GM12878 (cell line): Measurements from ENCODE around the gene PAX5. TPM values are rescaled to one million over a fixed set of nuclear protein-coding genes. Genes with fewer than 3 reads are reported as not detected.

Source experiments
- ATAC-seq: fragments of 200-7000 bp; cut with Tn5 transposase; 3 replicates; pipeline ENCODE4 v1.9.1; 2020; ENCODE audit warnings: mild to moderate bottlenecking, moderate library complexity
- BruUV-seq: library from RNA; stranded (reverse); fragments of 400-500 nt; replicated peaks from 2 replicates; lab custom pipeline; 2021; lab: Mats Ljungman, UMichigan
- CTCF ChIA-PET: fragments of 300-600 bp; sonication (Branson Sonifier 250); formaldehyde crosslinking; extraction: SDS; loops from one replicate; lab custom pipeline; 2021; ENCODE audit warnings: inconsistent platforms; lab: Yijun Ruan, JAX
- POLR2A ChIA-PET: fragments of 350-600 bp; formaldehyde crosslinking; extraction: SDS; loops from one replicate; lab custom pipeline; 2021; ENCODE audit warnings: inconsistent platforms; lab: Charles Lee
- RAD21 ChIA-PET: fragments of 300-600 bp; sonication (Branson Sonifier 250); formaldehyde crosslinking; loops from one replicate; lab custom pipeline; 2023; ENCODE audit warnings: antibody characterized with exemption; ENCODE audit not compliant: unreplicated experiment; lab: Charles Lee
- SMC1A ChIA-PET: fragments of 300-600 bp; sonication (Branson Sonifier 250); formaldehyde crosslinking; loops from one replicate; lab custom pipeline; 2023; ENCODE audit not compliant: unreplicated experiment, uncharacterized antibody; lab: Charles Lee
- DNase-seq: peaks from one replicate; pipeline ENCODE4 v3.0.0-alpha.2; 2011; ENCODE audit warnings: low read depth, low spot score
- FAIRE-seq: peaks from 3 replicates; lab custom pipeline; 2011; peaks lifted over from hg19 to GRCh38; lab: Jason Lieb, UNC
- H2AFZ ChIP-seq: 2 replicates; pipeline ENCODE4 v1.6.0; 2011; ENCODE audit warnings: low read depth, low read length, control low read depth; ENCODE audit not compliant: control insufficient read depth
- H3K27ac ChIP-seq: 2 replicates; pipeline ENCODE4 v1.5.1; 2011; ENCODE audit warnings: control low read depth; ENCODE audit not compliant: control insufficient read depth, insufficient read depth
- H3K27me3 ChIP-seq, 2 experiments: replicated peaks in 1 of 2; 2 replicates each; pipeline versions ENCODE4 v1.6.0 to v1.6.1; 2011; ENCODE audit warnings: low read length in 1 of 2; ENCODE audit not compliant: control insufficient read depth in 2 of 2, insufficient read depth in 2 of 2
- H3K36me3 ChIP-seq, 2 experiments: 2 replicates each; pipeline ENCODE4 v1.5.1; 2011; ENCODE audit warnings: low read length in 1 of 2; ENCODE audit not compliant: control insufficient read depth in 2 of 2, insufficient read depth in 2 of 2
- H3K4me1 ChIP-seq: 2 replicates; pipeline ENCODE4 v1.6.1; 2011; ENCODE audit warnings: mild to moderate bottlenecking, low read length, moderate library complexity, mixed read lengths; ENCODE audit not compliant: control insufficient read depth, insufficient read depth
- H3K4me2 ChIP-seq: 2 replicates; pipeline ENCODE4 v1.6.0; 2011; ENCODE audit warnings: control low read depth; ENCODE audit not compliant: control insufficient read depth, insufficient read depth
- H3K4me3 ChIP-seq: fragments of 200-600 bp; sonication (generic); 2 replicates; pipeline ENCODE4 v1.5.1; 2016
- H3K79me2 ChIP-seq: 2 replicates; pipeline ENCODE4 v1.6.0; 2011; ENCODE audit warnings: low read length; ENCODE audit not compliant: control insufficient read depth, insufficient read depth
- H3K9ac ChIP-seq: 2 replicates; pipeline ENCODE4 v1.8.0; 2011; ENCODE audit warnings: low read length, control low read depth, mixed read lengths; ENCODE audit not compliant: control insufficient read depth, insufficient read depth
- H3K9me3 ChIP-seq: replicated peaks from 3 replicates; pipeline ENCODE4 v1.5.1; 2011; ENCODE audit warnings: mild to moderate bottlenecking, low read length; ENCODE audit not compliant: control insufficient read depth, insufficient read depth
- H4K20me1 ChIP-seq: 2 replicates; pipeline ENCODE4 v1.6.0; 2011; ENCODE audit not compliant: control insufficient read depth, insufficient read depth
- BRCA1 ChIP-seq: IDR thresholded peaks from 2 replicates; pipeline ENCODE4 v1.6.1; 2011; ENCODE audit warnings: low read depth, low read length, improper control_type of control experiment
- E2F4 ChIP-seq: IDR thresholded peaks from 2 replicates; pipeline ENCODE4 v1.6.1; 2012; ENCODE audit warnings: low read depth, low read length, improper control_type of control experiment
- EGR1 ChIP-seq, 2 experiments: IDR thresholded peaks; 1 replicate in 1 of 2; 2 replicates in 1 of 2; pipeline ENCODE4 v1.6.1; 2011 to 2012; ENCODE audit warnings: low read depth in 2 of 2, low read length in 2 of 2, borderline replicate concordance in 1 of 2, mild to moderate bottlenecking in 1 of 2, moderate library complexity in 1 of 2
- GABPA ChIP-seq: IDR thresholded peaks from 2 replicates; pipeline ENCODE4 v1.6.1; 2014; ENCODE audit warnings: antibody characterized with exemption, low read depth, mild to moderate bottlenecking, inconsistent platforms
- IRF3 ChIP-seq: fragments of 450-650 bp; IDR thresholded peaks from 2 replicates; pipeline ENCODE4 v1.6.1; 2014; ENCODE audit warnings: mild to moderate bottlenecking
- IRF4 ChIP-seq: IDR thresholded peaks from 2 replicates; pipeline ENCODE4 v1.6.1; 2011; ENCODE audit warnings: low read depth, low read length
- JUNB ChIP-seq: IDR thresholded peaks from 2 replicates; pipeline ENCODE4 v1.6.1; 2016; ENCODE audit warnings: antibody characterized with exemption, mild to moderate bottlenecking
- KDM1A ChIP-seq: fragments of 200-600 bp; sonication (generic); IDR thresholded peaks from 2 replicates; pipeline ENCODE4 v1.6.1; 2016; ENCODE audit warnings: borderline replicate concordance
- NBN ChIP-seq: fragments of 450-650 bp; IDR thresholded peaks from 2 replicates; pipeline ENCODE4 v1.6.1; 2016
- POLR2A ChIP-seq: IDR thresholded peaks from 2 replicates; pipeline ENCODE4 v1.6.1; 2011; ENCODE audit warnings: low read depth, mild to moderate bottlenecking, low read length
- POLR2AphosphoS5 ChIP-seq: IDR thresholded peaks from 2 replicates; pipeline ENCODE4 v1.6.1; 2011; ENCODE audit warnings: mild to moderate bottlenecking, low read length, inconsistent platforms
- REST ChIP-seq: IDR thresholded peaks from 2 replicates; pipeline ENCODE4 v1.6.1; 2012; ENCODE audit warnings: mild to moderate bottlenecking, low read depth, low read length
- SUZ12 ChIP-seq: fragments of 200-600 bp; sonication (generic); IDR thresholded peaks from one replicate; pipeline ENCODE4 v1.6.1; 2018; ENCODE audit warnings: antibody characterized with exemption, mild to moderate bottlenecking; ENCODE audit not compliant: unreplicated experiment
- TARDBP ChIP-seq: IDR thresholded peaks from 2 replicates; pipeline ENCODE4 v1.6.1; 2016; ENCODE audit warnings: borderline replicate concordance
- YBX1 ChIP-seq: fragments of 450-650 bp; IDR thresholded peaks from 2 replicates; pipeline ENCODE4 v1.6.1; 2016; ENCODE audit warnings: antibody characterized with exemption
- YY1 ChIP-seq: IDR thresholded peaks from 2 replicates; pipeline ENCODE4 v1.6.1; 2011; ENCODE audit warnings: low read depth, mild to moderate bottlenecking, low read length
- ZNF207 ChIP-seq: fragments of 450-650 bp; IDR thresholded peaks from 2 replicates; pipeline ENCODE4 v1.6.1; 2014; ENCODE audit warnings: antibody characterized with exemption, mild to moderate bottlenecking, borderline replicate concordance
- WGBS: methylation state at CpG from one replicate; pipeline ENCODE4 v1.1.6; 2016; ENCODE audit warnings: low lambda C conversion rate; ENCODE audit not compliant: insufficient replicate concordance, insufficient coverage; ENCODE audit errors: missing lambda C conversion rate; 5-methylcytosine and 5-hydroxymethylcytosine counted together
- in situ Hi-C: fragments of 300-500 bp; cut with MboI; formaldehyde crosslinking; loops from 9 replicates; pipeline ENCODE4 v1.14.3; 2018; ENCODE audit warnings: mixed read lengths
- intact Hi-C: fragments of 100-400 bp; cut with micrococcal nuclease; formaldehyde crosslinking; loops from one replicate; pipeline ENCODE4 v1.14.2; 2022; ENCODE audit not compliant: unreplicated experiment
- polyA plus RNA-seq, 11 experiments: library from polyadenylated mRNA; depleted of rRNA in 4 of 11; unstranded in 6 of 11; stranded (reverse) in 5 of 11; fragments of >200 nt; fragmentation: Nextera tagmentation in 4 of 11; fragmentation: Illumina TruSeq in 1 of 11; extraction: Ambion mirVana in 4 of 11; extraction: Trizol in 1 of 11; gene quantifications; 1 replicate in 1 of 11; 2 replicates in 10 of 11; pipeline versions ENCODE4 v1.2.1 to v1.2.3, GENCODE V29; 2011 to 2016; ENCODE audit warnings: inconsistent platforms in 2 of 11, missing spikeins in 2 of 11, low read depth in 1 of 11
- total RNA-seq, 4 experiments: library from RNA; depleted of rRNA in 3 of 4; stranded (reverse); fragments of >200 nt in 3 of 4; fragmentation: Illumina TruSeq in 1 of 4; extraction: Trizol in 1 of 4; gene quantifications; 2 replicates each; pipeline versions ENCODE4 v1.2.1 to v1.2.3, GENCODE V29; 2013 to 2021

The PAX5 gene
- total and polyA plus RNA-seq, 10 of the 15 experiments (the other 5 are each of a cell fraction or from before 2014, with no cell fraction given), result 2.2 to 123 (median 31.9) TPM

- no peak overlapping the region for H3K27ac ChIP-seq
- H3K4me3 ChIP-seq, result no peak overlapping the region
- in situ Hi-C loops (no loop called here), intact Hi-C loops (loop anchor here (5.0 to 10.0 kb wide), 3 partner anchors 253 to 533 kb away; partner anchors contain the start of gene ZCCHC7)
- no peaks in the 10 kb centered on the region for H3K9me3 ChIP-seq
- SMC1A ChIA-PET, result interaction anchor here (1.6 to 2.1 kb wide), 2 partner anchors 121 to 248 kb away, joined by 3 to 11 read pairs; partner anchors contain the start of gene ZCCHC7
- no peak overlapping the region for H3K9ac ChIP-seq
- BruUV-seq, result no TSS peak
- TF ChIP-seq IRF4 (no peak), YY1 (no peak), E2F4 (no peak), POLR2AphosphoS5 (no peak), JUNB (no peak), KDM1A (no peak), EGR1 (IDR thresholded peaks at IDR 0.05; ENCODE audit: borderline replicate concordance in 1 of 2, low read depth in 2 of 2, low read length in 2 of 2) (no peak), ZNF207 (no peak), SUZ12 (no peak), POLR2A (no peak), BRCA1 (no peak), REST (no peak), GABPA (no peak), NBN (no peak), TARDBP (no peak), IRF3 (no peak), YBX1 (no peak)
- no peaks in the 10 kb centered on the region for H4K20me1 ChIP-seq
- no peak for FAIRE-seq
- H3K4me2 ChIP-seq, result no peak overlapping the region
- 100% methylated on average over 2 of the region's 2 CpGs for WGBS
- peaks cover 28 to 44% of the 10 kb centered on the region in 2 experiments for H3K36me3 ChIP-seq
- RAD21 ChIA-PET, result no interaction called here
- peaks cover 5% of the 10 kb centered on the region for H3K79me2 ChIP-seq
- H3K27me3 ChIP-seq, result no peaks in the 10 kb centered on the region
- peaks cover 12% of the 10 kb centered on the region for H3K4me1 ChIP-seq
- H2AFZ ChIP-seq, result no peak overlapping the region
- POLR2A ChIA-PET, result no interaction called here
- CTCF ChIA-PET, result interaction anchor here (1.3 to 1.9 kb wide), 2 partner anchors 9 to 22 kb away, joined by 4 read pairs; no protein-coding TSS in a partner anchor
- no peak for ATAC-seq
- DNase-seq, result no peak
These were observed 162.5 kb downstream of the PAX5 start for GRCh38 chr9:36871606-36872005.
